LNCaP clone FGC (cell line): Measurements from ENCODE around the gene RAPGEF2.

Source experiments
- DNase-seq: peaks from one replicate; pipeline ENCODE4 v3.0.0-alpha.2; 2011; ENCODE audit warnings: low read depth
- H3K4me3 ChIP-seq: 2 replicates; pipeline ENCODE4 v1.5.1; 2011; ENCODE audit warnings: mild to moderate bottlenecking, low read depth, low read length, control low read depth
- CTCF ChIP-seq: IDR thresholded peaks from 2 replicates; pipeline ENCODE4 v1.5.1; 2012; ENCODE audit warnings: mild to moderate bottlenecking; ENCODE audit not compliant: control insufficient read depth, insufficient read depth; ENCODE audit errors: extremely low read depth

The RAPGEF2 gene

GRCh38 chr4:159326480-159326879, 223.6 kb downstream of the RAPGEF2 start:
- no peak overlapping the region for H3K4me3 ChIP-seq
- DNase-seq: no peak
- no peak for TF ChIP-seq CTCF

- H3K4me3 ChIP-seq: no peak overlapping the region
- no peak for DNase-seq
- TF ChIP-seq CTCF: no peak
These were observed 225.9 kb downstream of the RAPGEF2 start for GRCh38 chr4:159328766-159329165.

GRCh38 chr4:159334461-159334860, 231.6 kb downstream of the RAPGEF2 start:
- no peak for DNase-seq
- H3K4me3 ChIP-seq: no peak overlapping the region
- no peak for TF ChIP-seq CTCF

GRCh38 chr4:159337041-159337440, 234.2 kb downstream of the RAPGEF2 start:
- TF ChIP-seq CTCF: no peak
- no peak for DNase-seq
- H3K4me3 ChIP-seq: no peak overlapping the region

- no peak for DNase-seq
- no peak overlapping the region for H3K4me3 ChIP-seq
- TF ChIP-seq CTCF: no peak
These were observed 238.6 kb downstream of the RAPGEF2 start for GRCh38 chr4:159341522-159341921.

- no peak for DNase-seq
- TF ChIP-seq CTCF: no peak
- no peak overlapping the region for H3K4me3 ChIP-seq
These were observed 239.5 kb downstream of the RAPGEF2 start for GRCh38 chr4:159342374-159342773.

- DNase-seq: no peak
- no peak overlapping the region for H3K4me3 ChIP-seq
- no peak for TF ChIP-seq CTCF
These were observed 240.2 kb downstream of the RAPGEF2 start for GRCh38 chr4:159343116-159343515.
